Suppressor macrophage treated with lipopolysaccharide for 1 hour (primary cell): ENCODE results near the gene DDAH1.
A peak's percentile ranks its signal among the peaks of the same experiment; 100 is the strongest.
"Not testable (repeated sequence)": the region's sequence is repeated elsewhere in the genome, so short reads cannot be mapped to it uniquely, and the experiment has no call there.

Experiments
- DNase-seq, 3 donors: peaks; one replicate each; pipeline ENCODE4 v3.0.0-alpha.2; 2020 to 2022

DDAH1 gene

GRCh38 chr1:85465099-85465785 lies at the start of gene DDAH1:
TSS of gene DDAH1 (minus strand) at chr1:85465159. CDS start at chr1:85465045, 114 bp downstream.
- DNase-seq = no peak

GRCh38 chr1:85513998-85514397 lies 49.0 kb upstream of the DDAH1 start:
- not testable (repeated sequence) for DNase-seq

- DNase-seq = no peak
These were observed 39.5 kb upstream of the DDAH1 start for GRCh38 chr1:85504417-85504816.

- peak; percentile 36 to 38 (median 37) for DNase-seq
These were observed 37.7 kb upstream of the DDAH1 start for GRCh38 chr1:85502625-85503083.

GRCh38 chr1:85502171-85502570 lies 37.2 kb upstream of the DDAH1 start:
- no peak for DNase-seq

GRCh38 chr1:85501355-85501898 lies 36.5 kb upstream of the DDAH1 start:
- no peak for DNase-seq

- no peak for DNase-seq
These were observed 32.1 kb upstream of the DDAH1 start for GRCh38 chr1:85496941-85497582.

- no peak for DNase-seq
These were observed 30.6 kb upstream of the DDAH1 start for GRCh38 chr1:85495556-85495955.

- no peak for DNase-seq
These were observed 29.9 kb upstream of the DDAH1 start for GRCh38 chr1:85494904-85495266.

- DNase-seq = no peak
These were observed 29.3 kb upstream of the DDAH1 start for GRCh38 chr1:85494074-85494903.

- DNase-seq = no peak
These were observed 25.5 kb upstream of the DDAH1 start for GRCh38 chr1:85490270-85490985.

GRCh38 chr1:85488126-85488525 lies 23.2 kb upstream of the DDAH1 start:
- no peak for DNase-seq

- no peak for DNase-seq
These were observed 20.6 kb upstream of the DDAH1 start for GRCh38 chr1:85485516-85485915.

GRCh38 chr1:85484716-85485115 lies 19.8 kb upstream of the DDAH1 start:
- DNase-seq = no peak

GRCh38 chr1:85484264-85484663 lies 19.3 kb upstream of the DDAH1 start:
- no peak for DNase-seq

- DNase-seq = no peak
These were observed 16.7 kb upstream of the DDAH1 start for GRCh38 chr1:85481688-85482087.

- no peak for DNase-seq
These were observed 15.6 kb upstream of the DDAH1 start for GRCh38 chr1:85480566-85480965.

GRCh38 chr1:85479491-85479890 lies 14.5 kb upstream of the DDAH1 start:
- no peak for DNase-seq

- peak; percentile 54 to 72 (median 57) for DNase-seq
These were observed 13.4 kb upstream of the DDAH1 start for GRCh38 chr1:85478366-85478765.

GRCh38 chr1:85475055-85475454 lies 10.1 kb upstream of the DDAH1 start:
- DNase-seq = no peak

- peak in 2 of 3 donors; percentile 7 to 49 for DNase-seq
These were observed 8.4 kb upstream of the DDAH1 start for GRCh38 chr1:85473390-85473789.

- DNase-seq = no peak
These were observed 6.6 kb upstream of the DDAH1 start for GRCh38 chr1:85471558-85471957.

- DNase-seq = peak; percentile 4 to 52 (median 9)
These were observed 5.2 kb upstream of the DDAH1 start for GRCh38 chr1:85470130-85470529.
